DOHH2 (cell line): Measurements from ENCODE around the gene ATF5.

Experiments
- H3F3A ChIP-seq: fragments of 200-600 bp; sonication (generic), shearing (Covaris generic); 2 replicates; pipeline ENCODE4 v1.6.0; 2016; ENCODE audit warnings: antibody characterized with exemption, mild to moderate bottlenecking; ENCODE audit not compliant: control insufficient read depth, insufficient read depth
- H3K27ac ChIP-seq: fragments of 200-600 bp; sonication (generic); 2 replicates; pipeline ENCODE4 v1.5.1; 2014; ENCODE audit warnings: low read depth, mild to moderate bottlenecking, low read length, moderate library complexity
- H3K27me3 ChIP-seq: fragments of 200-600 bp; sonication (generic); 2 replicates; pipeline ENCODE4 v1.6.1; 2014; ENCODE audit warnings: mild to moderate bottlenecking, low read length, mixed read lengths; ENCODE audit not compliant: control insufficient read depth
- H3K36me3 ChIP-seq: fragments of 200-600 bp; sonication (generic); 2 replicates; pipeline ENCODE4 v1.6.1; 2014; ENCODE audit warnings: mild to moderate bottlenecking, low read length, moderate library complexity, mixed read lengths; ENCODE audit not compliant: control insufficient read depth
- H3K4me1 ChIP-seq: fragments of 200-600 bp; sonication (generic); 2 replicates; pipeline ENCODE4 v1.6.1; 2014; ENCODE audit warnings: mild to moderate bottlenecking, low read length, mixed read lengths; ENCODE audit not compliant: control insufficient read depth
- H3K4me2 ChIP-seq: fragments of 200-600 bp; sonication (generic); 2 replicates; pipeline ENCODE4 v1.6.0; 2014; ENCODE audit warnings: mild to moderate bottlenecking, low read length, moderate library complexity
- H3K4me3 ChIP-seq: fragments of 200-600 bp; sonication (generic); 2 replicates; pipeline ENCODE4 v1.5.1; 2014; ENCODE audit warnings: mild to moderate bottlenecking, low read length, mixed read lengths
- H3K79me2 ChIP-seq: fragments of 200-600 bp; sonication (generic); 2 replicates; pipeline ENCODE4 v1.6.1; 2014; ENCODE audit warnings: mild to moderate bottlenecking, low read length, mixed read lengths; ENCODE audit not compliant: control insufficient read depth
- H3K9me2 ChIP-seq: fragments of 200-600 bp; sonication (generic); replicated peaks from 2 replicates; pipeline ENCODE4 v1.6.1; 2014; ENCODE audit warnings: mild to moderate bottlenecking, low read length, mixed read lengths; ENCODE audit not compliant: control insufficient read depth
- H3K9me3 ChIP-seq: fragments of 200-600 bp; sonication (generic); 2 replicates; pipeline ENCODE4 v1.6.1; 2014; ENCODE audit warnings: antibody characterized with exemption, low read length, mixed read lengths; ENCODE audit not compliant: control insufficient read depth, insufficient read depth
- H4K20me1 ChIP-seq: fragments of 200-600 bp; sonication (generic); 2 replicates; pipeline ENCODE4 v1.6.0; 2014; ENCODE audit warnings: low read depth, mild to moderate bottlenecking, antibody characterized with exemption, low read length, moderate library complexity; ENCODE audit not compliant: control insufficient read depth, insufficient read depth
- CTCF ChIP-seq: fragments of 200-600 bp; sonication (generic); IDR thresholded peaks from one replicate; pipeline ENCODE4 v1.5.1; 2014; ENCODE audit warnings: antibody characterized with exemption, mild to moderate bottlenecking, low read depth, low read length; ENCODE audit not compliant: poor library complexity, severe bottlenecking
- EZH2phosphoT487 ChIP-seq: fragments of 200-600 bp; sonication (generic); IDR thresholded peaks from 2 replicates; pipeline ENCODE4 v1.6.1; 2017; ENCODE audit warnings: borderline replicate concordance, mild to moderate bottlenecking, antibody characterized with exemption, low read length, moderate library complexity, mixed read lengths

The ATF5 gene

GRCh38 chr19:49883094-49883493 lies 45.9 kb upstream of the ATF5 start:
- Histone ChIP-seq H3K27ac (no peak overlapping the region), H3K4me3 (no peak overlapping the region), H3K9me3 (peaks cover 3% of the 10 kb centered on the region; the same call in 1 of the 2 replicates), H3F3A (peaks cover 5% of the 10 kb centered on the region; the same call in 1 of the 2 replicates), H3K4me2 (no peak overlapping the region), H3K36me3 (peaks cover 20% of the 10 kb centered on the region), H4K20me1 (no peaks in the 10 kb centered on the region), H3K4me1 (peaks cover 21% of the 10 kb centered on the region), H3K27me3 (peaks cover 11% of the 10 kb centered on the region), H3K79me2 (0 out of 2 replicates have a peak, but pooled peaks cover 2% of the 10 kb centered on the region), H3K9me2 (no peaks in the 10 kb centered on the region)
- TF ChIP-seq EZH2phosphoT487 (no peak), CTCF (no peak)

GRCh38 chr19:49884109-49884508 lies 44.9 kb upstream of the ATF5 start:
- no peak overlapping the region for H3K27ac ChIP-seq
- H4K20me1 ChIP-seq: no peaks in the 10 kb centered on the region
- H3K79me2 ChIP-seq: no peaks in the 10 kb centered on the region
- no peak overlapping the region for H3K4me2 ChIP-seq
- H3K9me3 ChIP-seq: peaks cover 3% of the 10 kb centered on the region; the same call in 1 of the 2 replicates
- peaks cover 19% of the 10 kb centered on the region for H3K4me1 ChIP-seq
- H3F3A ChIP-seq: peaks cover 5% of the 10 kb centered on the region; the same call in 1 of the 2 replicates
- no peak overlapping the region for H3K4me3 ChIP-seq
- peaks cover 20% of the 10 kb centered on the region for H3K36me3 ChIP-seq
- no peaks in the 10 kb centered on the region for H3K9me2 ChIP-seq
- TF ChIP-seq CTCF (no peak), EZH2phosphoT487 (no peak)
- H3K27me3 ChIP-seq: peaks cover 19% of the 10 kb centered on the region

- H3K27ac ChIP-seq: no peak overlapping the region
- no peak for TF ChIP-seq CTCF
- no peak for TF ChIP-seq EZH2phosphoT487
- peaks cover 20% of the 10 kb centered on the region for H3K36me3 ChIP-seq
- H3K79me2 ChIP-seq: no peaks in the 10 kb centered on the region
- peaks cover 3% of the 10 kb centered on the region; the same call in 1 of the 2 replicates for H3K9me3 ChIP-seq
- no peaks in the 10 kb centered on the region for H3K9me2 ChIP-seq
- no peak overlapping the region for H3K4me2 ChIP-seq
- H3K27me3 ChIP-seq: peaks cover 25% of the 10 kb centered on the region
- no peak overlapping the region for H3K4me3 ChIP-seq
- H3K4me1 ChIP-seq: peaks cover 24% of the 10 kb centered on the region
- peaks cover 5% of the 10 kb centered on the region; the same call in 1 of the 2 replicates for H3F3A ChIP-seq
- H4K20me1 ChIP-seq: no peaks in the 10 kb centered on the region
Measured at GRCh38 chr19:49884760-49885159, 44.2 kb upstream of the ATF5 start.
